ENCODE results near the gene C7orf25.

- TF ChIP-seq CTCF (IDR thresholded peaks at IDR 0.05; ENCODE audit: insufficient read depth, low read depth, low read length), result peak; percentile 96
- no peak for TF ChIP-seq EZH2 (IDR thresholded peaks at IDR 0.05; ENCODE audit: insufficient read depth, low read length)
These were observed 29.3 kb upstream of the C7orf25 start for GRCh38 chr7:42940985-42941847.
